IPS DF 6.9 (cell line): ENCODE results near the gene IMMP2L.
"Not testable (repeated sequence)": the region's sequence is repeated elsewhere in the genome, so short reads cannot be mapped to it uniquely, and the experiment has no call there.

Source experiments
- DNase-seq: peaks from one replicate; pipeline ENCODE4 v3.0.0-alpha.2; 2013; ENCODE audit warnings: low read depth, low spot score
- H3K27ac ChIP-seq: one replicate; pipeline ENCODE4 v1.5.1; 2013; ENCODE audit warnings: low read length, control low read depth
- H3K27me3 ChIP-seq: 2 replicates; pipeline ENCODE4 v1.6.1; 2013; ENCODE audit warnings: mild to moderate bottlenecking, low read length; ENCODE audit not compliant: control insufficient read depth, insufficient read depth
- H3K36me3 ChIP-seq: 2 replicates; pipeline ENCODE4 v1.6.1; 2013; ENCODE audit warnings: low read length; ENCODE audit not compliant: control insufficient read depth, insufficient read depth
- H3K4me1 ChIP-seq: 2 replicates; pipeline ENCODE4 v1.6.1; 2013; ENCODE audit warnings: low read length; ENCODE audit not compliant: control insufficient read depth, insufficient read depth
- H3K4me3 ChIP-seq: 2 replicates; pipeline ENCODE4 v1.5.1; 2013; ENCODE audit warnings: mild to moderate bottlenecking, low read length
- H3K9me3 ChIP-seq: 2 replicates; pipeline ENCODE4 v1.6.1; 2013; ENCODE audit warnings: low read length, inconsistent platforms; ENCODE audit not compliant: control insufficient read depth, insufficient read depth
- WGBS: extraction: QIAGEN DNeasy Blood & Tissue Kit; methylation state at CpG from one replicate; pipeline ENCODE4 v1.1.7; 2013; ENCODE audit warnings: mixed read lengths, missing lambda C conversion rate; ENCODE audit not compliant: insufficient read length, insufficient coverage; 5-methylcytosine and 5-hydroxymethylcytosine counted together

The IMMP2L gene

GRCh38 chr7:111259991-111260390 lies 302.3 kb downstream of the IMMP2L start:
- no peaks in the 10 kb centered on the region for H3K4me1 ChIP-seq
- no peaks in the 10 kb centered on the region for H3K9me3 ChIP-seq
- whole genome bisulfite sequencing, result no CpG with 5 or more reads among the region's 4 CpGs
- H3K27ac ChIP-seq, result no peak overlapping the region
- no peaks in the 10 kb centered on the region for H3K27me3 ChIP-seq
- DNase-seq, result no peak
- H3K4me3 ChIP-seq, result no peak overlapping the region
- no peaks in the 10 kb centered on the region for H3K36me3 ChIP-seq

DNA sequence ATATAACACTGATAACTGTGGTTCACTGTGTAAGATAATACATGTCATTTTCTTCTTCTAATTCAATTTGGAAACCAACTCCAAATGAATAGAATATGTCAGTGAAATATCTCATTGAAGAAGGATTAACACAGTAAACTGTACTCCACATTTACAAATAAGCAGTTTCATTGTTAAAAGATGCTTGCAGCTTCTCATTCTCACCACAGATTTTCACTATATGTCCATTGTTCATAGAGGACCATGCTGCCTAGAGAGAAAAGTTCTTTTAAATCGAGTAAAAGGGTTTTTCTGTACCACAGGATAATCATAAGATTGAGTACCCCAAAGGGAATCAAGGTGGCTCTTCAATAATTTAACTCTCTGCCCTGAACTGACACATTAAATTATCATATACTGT lies 305.9 kb downstream of the IMMP2L start:
- no peak for DNase-seq
- Histone ChIP-seq H3K27ac (no peak overlapping the region), H3K4me3 (no peak overlapping the region), H3K27me3 (no peaks in the 10 kb centered on the region), H3K36me3 (no peaks in the 10 kb centered on the region), H3K9me3 (no peaks in the 10 kb centered on the region), H3K4me1 (no peaks in the 10 kb centered on the region)
- no CpG with 5 or more reads among the region's 1 CpG for WGBS

DNA sequence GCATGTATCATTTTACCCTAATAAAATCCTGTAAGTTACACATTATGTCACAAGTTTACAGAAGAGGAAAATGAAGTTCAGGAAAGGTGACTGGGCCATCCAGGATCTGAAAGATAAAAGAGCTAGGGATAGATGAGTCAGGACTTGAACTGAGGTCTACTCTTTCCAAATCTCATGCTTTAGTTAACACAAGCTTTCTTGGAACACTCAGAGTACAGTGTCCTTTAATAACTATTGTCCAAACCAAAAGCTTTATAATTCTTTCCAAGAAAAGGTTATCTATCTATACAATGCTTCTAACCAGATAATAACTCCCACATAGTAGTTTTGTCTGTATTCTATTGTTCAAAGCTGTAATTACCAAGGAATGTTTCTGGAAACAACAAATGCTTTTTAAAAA lies 306.7 kb downstream of the IMMP2L start:
- Histone ChIP-seq H3K27me3 (no peaks in the 10 kb centered on the region), H3K4me1 (no peaks in the 10 kb centered on the region), H3K36me3 (no peaks in the 10 kb centered on the region), H3K27ac (no peak overlapping the region), H3K9me3 (no peaks in the 10 kb centered on the region), H3K4me3 (no peak overlapping the region)
- no peak for DNase-seq

- not testable (repeated sequence) for H3K27ac ChIP-seq, H3K36me3 ChIP-seq, DNase-seq, H3K4me3 ChIP-seq, H3K9me3 ChIP-seq, H3K4me1 ChIP-seq, H3K27me3 ChIP-seq
- no CpG with 5 or more reads among the region's 3 CpGs for WGBS
Observed at GRCh38 chr7:111251365-111251764, 310.9 kb downstream of the IMMP2L start.

GRCh38 chr7:111249807-111250206 lies 312.5 kb downstream of the IMMP2L start:
- H3K36me3 ChIP-seq, DNase-seq: not testable (repeated sequence)

GRCh38 chr7:111242141-111242755 lies 320.0 kb downstream of the IMMP2L start:
- no CpG with 5 or more reads among the region's 9 CpGs for WGBS
- no peak for DNase-seq
- Histone ChIP-seq H3K27ac (no peak overlapping the region), H3K4me3 (no peak overlapping the region), H3K4me1 (no peaks in the 10 kb centered on the region), H3K27me3 (no peaks in the 10 kb centered on the region), H3K36me3 (no peaks in the 10 kb centered on the region), H3K9me3 (no peaks in the 10 kb centered on the region)

More at GRCh38 chr7:111249807-111250206, 312.5 kb downstream of the IMMP2L start:
- H3K27ac ChIP-seq, H3K9me3 ChIP-seq, H3K4me3 ChIP-seq, H3K27me3 ChIP-seq, H3K4me1 ChIP-seq: not testable (repeated sequence)
- WGBS, result no CpG with 5 or more reads among the region's 5 CpGs

DNA sequence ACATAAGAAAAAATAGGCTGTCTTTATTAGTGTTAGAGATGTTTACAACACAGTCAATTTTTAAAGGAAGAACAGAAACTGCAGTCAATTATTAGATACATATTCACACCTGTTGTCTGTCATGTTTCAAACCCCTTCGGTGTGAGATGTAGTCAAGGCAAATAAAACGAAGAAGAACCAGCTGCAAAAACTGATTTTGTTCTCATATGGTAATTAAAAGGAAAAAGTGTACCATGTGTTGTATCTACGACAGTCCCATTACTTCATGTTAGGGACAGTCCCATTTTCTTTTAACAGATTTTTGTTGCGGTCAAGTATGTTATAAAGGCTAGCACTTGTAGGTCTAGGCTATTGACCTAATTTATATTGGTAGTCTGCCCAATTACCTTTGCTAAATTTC lies 321.9 kb downstream of the IMMP2L start:
- Histone ChIP-seq H3K27me3 (no peaks in the 10 kb centered on the region), H3K36me3 (no peaks in the 10 kb centered on the region), H3K27ac (no peak overlapping the region), H3K4me3 (no peak overlapping the region), H3K9me3 (no peaks in the 10 kb centered on the region), H3K4me1 (no peaks in the 10 kb centered on the region)
- WGBS, result no CpG with 5 or more reads among the region's 4 CpGs
- no peak for DNase-seq

GRCh38 chr7:111239437-111239836 lies 322.9 kb downstream of the IMMP2L start:
- Histone ChIP-seq H3K27me3 (no peaks in the 10 kb centered on the region), H3K27ac (no peak overlapping the region), H3K36me3 (no peaks in the 10 kb centered on the region), H3K9me3 (no peaks in the 10 kb centered on the region), H3K4me3 (no peak overlapping the region), H3K4me1 (no peaks in the 10 kb centered on the region)
- WGBS, result no CpG with 5 or more reads among the region's 1 CpG
- DNase-seq, result no peak

- no peak for DNase-seq
- H3K4me3 ChIP-seq, result no peak overlapping the region
- no CpG with 5 or more reads among the region's 1 CpG for WGBS
- no peaks in the 10 kb centered on the region for H3K4me1 ChIP-seq
- no peaks in the 10 kb centered on the region for H3K27me3 ChIP-seq
- no peak overlapping the region for H3K27ac ChIP-seq
- no peaks in the 10 kb centered on the region for H3K36me3 ChIP-seq
- no peaks in the 10 kb centered on the region for H3K9me3 ChIP-seq
Observed at GRCh38 chr7:111238886-111239285, 323.4 kb downstream of the IMMP2L start.

DNA sequence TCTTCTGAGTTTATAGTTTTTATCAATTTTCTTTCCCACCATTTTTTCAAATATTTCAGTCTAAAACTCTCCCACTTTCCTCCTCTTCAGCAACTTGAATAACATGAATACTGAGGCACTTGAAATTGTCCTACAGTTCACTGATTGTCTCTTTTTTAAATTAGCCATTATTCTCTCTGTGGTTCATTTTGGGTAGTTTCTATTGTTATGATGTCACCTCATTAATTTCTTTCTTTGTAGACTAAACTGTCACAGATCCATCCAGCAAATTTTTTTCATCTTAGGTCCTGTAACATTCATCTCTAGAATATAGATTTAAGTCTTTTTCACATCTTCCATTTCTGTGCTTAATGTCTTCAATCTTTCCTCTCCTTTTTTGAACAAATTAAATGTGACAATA lies 326.6 kb downstream of the IMMP2L start:
- no peak for DNase-seq
- no peak overlapping the region for H3K4me3 ChIP-seq
- no peak overlapping the region for H3K27ac ChIP-seq
- no peaks in the 10 kb centered on the region for H3K4me1 ChIP-seq
- no peaks in the 10 kb centered on the region for H3K27me3 ChIP-seq
- H3K36me3 ChIP-seq, result no peaks in the 10 kb centered on the region
- no peaks in the 10 kb centered on the region for H3K9me3 ChIP-seq

DNA sequence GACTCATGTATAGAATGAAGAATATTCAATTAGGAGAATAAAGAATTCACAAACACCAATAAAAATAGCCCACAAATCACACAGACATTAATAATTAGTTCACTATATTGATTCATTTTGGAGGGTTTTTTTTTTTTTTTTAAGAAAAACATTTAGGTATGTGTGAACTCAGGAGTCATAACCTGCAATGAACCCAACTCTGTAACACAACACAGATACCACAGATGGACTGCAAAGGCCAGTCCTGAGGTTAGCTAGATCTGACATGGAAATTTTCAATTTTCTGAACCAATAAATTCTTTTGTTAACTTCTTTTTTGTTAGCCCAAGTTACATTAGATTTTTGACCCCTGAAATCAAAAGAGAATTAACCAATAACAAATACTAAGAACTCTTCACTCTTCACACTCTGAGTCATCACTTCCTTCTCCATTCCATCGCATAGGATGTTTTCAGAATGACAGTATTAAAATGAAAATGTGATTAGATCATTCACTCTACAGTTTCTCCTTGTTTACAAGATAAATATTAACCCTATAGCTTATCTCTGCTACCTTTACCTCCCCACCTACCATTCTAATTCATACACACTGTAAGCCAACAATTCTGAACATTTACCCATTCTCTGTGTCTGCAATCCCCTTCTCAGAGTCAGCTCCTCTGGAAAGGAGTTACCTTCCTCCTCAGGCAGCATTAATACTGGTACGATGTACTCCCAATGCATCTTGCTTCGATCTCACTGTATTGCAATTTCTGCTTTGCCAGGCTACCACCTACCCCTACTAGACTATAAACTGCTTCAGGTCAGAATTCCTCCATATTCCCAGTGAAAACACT lies 329.8 kb downstream of the IMMP2L start:
- no peak for DNase-seq
- WGBS, result no CpG with 5 or more reads among the region's 3 CpGs
- Histone ChIP-seq H3K4me3 (no peak overlapping the region), H3K9me3 (no peaks in the 10 kb centered on the region), H3K4me1 (no peaks in the 10 kb centered on the region), H3K27me3 (no peaks in the 10 kb centered on the region), H3K27ac (no peak overlapping the region), H3K36me3 (no peaks in the 10 kb centered on the region)
